SK-N-SH (cell line): ENCODE measurements around the gene CXXC4. TPM values are rescaled to one million over a fixed set of nuclear protein-coding genes. Genes with fewer than 3 reads are reported as not detected.
A peak's percentile ranks its signal among the peaks of the same experiment; 100 is the strongest.

Source experiments
- CTCF ChIA-PET: fragments of 300-600, 350-600 bp; formaldehyde crosslinking; extraction: SDS; loops from one replicate; lab custom pipeline; 2021; lab: Yijun Ruan, JAX
- POLR2A ChIA-PET: fragments of 350-600 bp; sonication (Branson Sonifier 250); formaldehyde crosslinking; extraction: SDS; loops from one replicate; lab custom pipeline; 2020; ENCODE audit warnings: antibody characterized with exemption, inconsistent platforms; lab: Yijun Ruan, JAX
- DNase-seq: peaks from one replicate; pipeline ENCODE4 v3.0.0; 2012
- H2AFZ ChIP-seq: fragments of 200-600 bp; sonication (generic); 2 replicates; pipeline ENCODE4 v1.8.1; 2016; ENCODE audit warnings: antibody characterized with exemption, mild to moderate bottlenecking, low read depth
- H3F3A ChIP-seq: fragments of 200-600 bp; sonication (generic); replicated peaks from 2 replicates; pipeline ENCODE3; 2016; ENCODE audit warnings: antibody characterized with exemption, mild to moderate bottlenecking; ENCODE audit not compliant: insufficient read depth
- H3K27ac ChIP-seq, 2 experiments: fragments of 200-500 bp in 1 of 2; fragments of 200-600 bp in 1 of 2; sonication (Bioruptor generic) in 1 of 2; sonication (generic), shearing (Covaris generic) in 1 of 2; 2 replicates each; pipeline versions ENCODE4 v1.5.1 to v1.6.1; 2014 to 2016; ENCODE audit warnings: low read depth in 2 of 2, inconsistent platforms in 1 of 2, low read length in 1 of 2, mild to moderate bottlenecking in 1 of 2, mixed read lengths in 1 of 2
- H3K27me3 ChIP-seq: fragments of 200-600 bp; sonication (generic), shearing (Covaris generic); 2 replicates; pipeline ENCODE4 v1.6.1; 2016; ENCODE audit warnings: mixed run types; ENCODE audit not compliant: insufficient read depth
- H3K36me3 ChIP-seq, 2 experiments: fragments of 200-500 bp in 1 of 2; fragments of 200-600 bp in 1 of 2; sonication (Bioruptor generic) in 1 of 2; sonication (generic) in 1 of 2; replicated peaks in 1 of 2; 2 replicates each; pipeline versions ENCODE3 to v1.5.1; 2014 to 2016; ENCODE audit warnings: low read length in 1 of 2, mild to moderate bottlenecking in 1 of 2; ENCODE audit not compliant: insufficient read depth in 2 of 2, control insufficient read depth in 1 of 2
- H3K4me1 ChIP-seq, 2 experiments: fragments of 200-500 bp in 1 of 2; fragments of 200-600 bp in 1 of 2; sonication (Bioruptor generic) in 1 of 2; sonication (generic), shearing (Covaris generic) in 1 of 2; 2 replicates each; pipeline versions ENCODE4 v1.5.1 to v1.6.1; 2014 to 2016; ENCODE audit warnings: low read depth in 1 of 2, low read length in 1 of 2, mixed run types in 1 of 2; ENCODE audit not compliant: insufficient read depth in 2 of 2, control insufficient read depth in 1 of 2
- H3K4me2 ChIP-seq: fragments of 200-600 bp; sonication (generic), shearing (Covaris generic); 2 replicates; pipeline ENCODE4 v1.6.1; 2017; ENCODE audit warnings: mixed run types
- H3K4me3 ChIP-seq, 2 experiments: fragments of 200-500 bp in 1 of 2; fragments of 200-600 bp in 1 of 2; sonication (Bioruptor generic) in 1 of 2; sonication (generic), shearing (Covaris generic) in 1 of 2; 2 replicates each; pipeline versions ENCODE4 v1.5.1 to v1.8.1; 2014 to 2016; ENCODE audit warnings: low read depth in 2 of 2, inconsistent platforms in 1 of 2, low read length in 1 of 2, mild to moderate bottlenecking in 1 of 2, mixed read lengths in 1 of 2, moderate library complexity in 1 of 2
- H3K79me2 ChIP-seq: fragments of 200-600 bp; sonication (generic); 2 replicates; pipeline ENCODE4 v1.8.1; 2017; ENCODE audit warnings: mild to moderate bottlenecking; ENCODE audit not compliant: insufficient read depth
- H3K9ac ChIP-seq: fragments of 200-600 bp; sonication (generic); 2 replicates; pipeline ENCODE4 v1.6.1; 2017; ENCODE audit warnings: mixed run types
- H3K9me2 ChIP-seq: fragments of 200-600 bp; sonication (generic); 2 replicates; pipeline ENCODE4 v1.6.1; 2017; ENCODE audit warnings: mixed run types
- H3K9me3 ChIP-seq: fragments of 200-600 bp; sonication (generic); 2 replicates; pipeline ENCODE4 v1.6.1; 2017; ENCODE audit warnings: mixed run types, mild to moderate bottlenecking, moderate library complexity
- H4K20me1 ChIP-seq: fragments of 200-600 bp; sonication (generic); 2 replicates; pipeline ENCODE4 v1.6.1; 2017; ENCODE audit warnings: mild to moderate bottlenecking, mixed run types; ENCODE audit not compliant: insufficient read depth
- CTCF ChIP-seq: fragments of 200-600 bp; sonication (generic); IDR thresholded peaks from 2 replicates; pipeline ENCODE4 v1.6.1; 2017; ENCODE audit warnings: antibody characterized with exemption, mild to moderate bottlenecking, moderate library complexity
- FOSL2 ChIP-seq: IDR thresholded peaks from 2 replicates; pipeline ENCODE4 v1.4.0; 2012; ENCODE audit warnings: low read depth, mild to moderate bottlenecking, moderate library complexity, borderline replicate concordance
- FOXJ3 ChIP-seq: sonication (generic); formaldehyde crosslinking; IDR thresholded peaks from 2 replicates; pipeline ENCODE4 v1.5.1; 2020; ENCODE audit warnings: mild to moderate bottlenecking, missing genetic modification reagents
- FOXM1 ChIP-seq: IDR thresholded peaks from 2 replicates; pipeline ENCODE4 v1.4.0; 2012; ENCODE audit warnings: low read depth, mild to moderate bottlenecking
- GABPA ChIP-seq: IDR thresholded peaks from 2 replicates; pipeline ENCODE4 v1.4.0; 2012; ENCODE audit warnings: low read depth, mild to moderate bottlenecking
- MXI1 ChIP-seq: IDR thresholded peaks from 2 replicates; pipeline ENCODE4 v1.6.1; 2012; ENCODE audit warnings: mild to moderate bottlenecking, low read depth, low read length, improper control_type of control experiment
- NFIC ChIP-seq: IDR thresholded peaks from 2 replicates; pipeline ENCODE4 v1.4.0; 2012; ENCODE audit warnings: borderline replicate concordance
- POLR2AphosphoS5 ChIP-seq: IDR thresholded peaks from 2 replicates; pipeline ENCODE4 v1.6.1; 2012; ENCODE audit warnings: low read depth, low read length
- RAD21 ChIP-seq: IDR thresholded peaks from 2 replicates; pipeline ENCODE4 v1.6.1; 2012; ENCODE audit warnings: mild to moderate bottlenecking, low read length
- RCOR1 ChIP-seq: fragments of 150-350 bp; IDR thresholded peaks from 2 replicates; pipeline ENCODE4 v1.6.1; 2017; ENCODE audit warnings: antibody characterized with exemption, low read length
- RXRA ChIP-seq: IDR thresholded peaks from 2 replicates; pipeline ENCODE4 v1.4.0; 2012; ENCODE audit warnings: low read depth, mild to moderate bottlenecking, borderline replicate concordance
- TAF1 ChIP-seq: IDR thresholded peaks from 2 replicates; pipeline ENCODE4 v1.6.1; 2012; ENCODE audit warnings: low read depth, mild to moderate bottlenecking, low read length, moderate library complexity, borderline replicate concordance
- USF2 ChIP-seq: fragments of 150-350 bp; IDR thresholded peaks from 2 replicates; pipeline ENCODE4 v1.6.1; 2017; ENCODE audit warnings: antibody characterized with exemption, low read length, low read depth, borderline replicate concordance
- WGBS: methylation state at CpG from one replicate; pipeline ENCODE4 v1.1.6; 2017; ENCODE audit warnings: low lambda C conversion rate; 5-methylcytosine and 5-hydroxymethylcytosine counted together
- polyA plus RNA-seq, 3 experiments: library from polyadenylated mRNA; depleted of rRNA; stranded (reverse); fragments of >200 nt; gene quantifications; 2 replicates each; pipeline ENCODE4 v1.2.3, GENCODE V29; 2012

The CXXC4 gene
- polyA plus RNA-seq, 1 of the 3 experiments (the other 2 are of a cell fraction), result 0.02 TPM

- H3K4me3 ChIP-seq, result no peak overlapping the region
- no peak overlapping the region for H3K4me2 ChIP-seq
- no peaks in the 10 kb centered on the region for H3K9me3 ChIP-seq
- no peak overlapping the region for H2AFZ ChIP-seq
- H3K4me1 ChIP-seq, result no peaks in the 10 kb centered on the region
- DNase-seq, result no peak
- H4K20me1 ChIP-seq, result no peaks in the 10 kb centered on the region
- no peaks in the 10 kb centered on the region for H3F3A ChIP-seq
- ChIA-PET CTCF (no interaction called here), POLR2A (no interaction called here)
- no peaks in the 10 kb centered on the region for H3K79me2 ChIP-seq
- no peak overlapping the region for H3K9ac ChIP-seq
- H3K27ac ChIP-seq, result no peak overlapping the region
- WGBS, result 44% methylated on average over 2 of the region's 2 CpGs
- no peaks in the 10 kb centered on the region for H3K9me2 ChIP-seq
- H3K27me3 ChIP-seq, result no peaks in the 10 kb centered on the region
- no peaks in the 10 kb centered on the region for H3K36me3 ChIP-seq
- TF ChIP-seq POLR2AphosphoS5, result no peak
- TF ChIP-seq USF2, result no peak
- TF ChIP-seq FOSL2, result no peak
- TF ChIP-seq GABPA, result no peak
- no peak for TF ChIP-seq FOXJ3 (CRISPR knock-in tag)
- no peak for TF ChIP-seq TAF1
- TF ChIP-seq CTCF, result no peak
- no peak for TF ChIP-seq RXRA
- no peak for TF ChIP-seq FOXM1
- no peak for TF ChIP-seq RCOR1
- no peak for TF ChIP-seq MXI1
- TF ChIP-seq NFIC, result no peak
These were observed 38.0 kb upstream of the CXXC4 start for GRCh38 chr4:104532677-104533076.

- Histone ChIP-seq H3K9me2 (no peaks in the 10 kb centered on the region), H4K20me1 (no peaks in the 10 kb centered on the region), H3K4me1 (no peaks in the 10 kb centered on the region), H3K27me3 (no peaks in the 10 kb centered on the region), H2AFZ (no peak overlapping the region), H3K4me3 (no peak overlapping the region), H3F3A (no peaks in the 10 kb centered on the region), H3K9me3 (no peaks in the 10 kb centered on the region), H3K9ac (no peak overlapping the region), H3K4me2 (no peak overlapping the region), H3K27ac (no peak overlapping the region), H3K36me3 (no peaks in the 10 kb centered on the region), H3K79me2 (no peaks in the 10 kb centered on the region)
- WGBS, result 0% methylated on average over 1 of the region's 1 CpG
- no peak for DNase-seq
- ChIA-PET CTCF (interaction anchor here (0.6 to 1.1 kb wide), 2 partner anchors 112 to 310 kb away, joined by 3 read pairs; no protein-coding TSS in a partner anchor), POLR2A (no interaction called here)
- TF ChIP-seq POLR2AphosphoS5 (no peak), RAD21 (peak; percentile 31)
These were observed 36.7 kb upstream of the CXXC4 start for GRCh38 chr4:104531390-104531789.
